GM21447 (cell line): Measurements from ENCODE around the gene ACP4.
"Not testable (repeated sequence)": the region's sequence is repeated elsewhere in the genome, so short reads cannot be mapped to it uniquely, and the experiment has no call there.

ENCODE experiments used
- ATAC-seq: cut with Tn5 transposase; IDR thresholded peaks from one replicate; pipeline ENCODE4 v1.9.1; 2021; ENCODE audit not compliant: unreplicated experiment

ACP4 gene

GRCh38 chr19:50773454-50773853 is 16.8 kb upstream of the ACP4 start:
- ATAC-seq = not testable (repeated sequence)

GRCh38 chr19:50776131-50776530 is 14.1 kb upstream of the ACP4 start:
- no peak for ATAC-seq

GRCh38 chr19:50777261-50777660 is 13.0 kb upstream of the ACP4 start:
- ATAC-seq = no peak

- ATAC-seq = no peak
These were observed 12.3 kb upstream of the ACP4 start for GRCh38 chr19:50777830-50778303.

- ATAC-seq = no peak
These were observed 11.2 kb upstream of the ACP4 start for GRCh38 chr19:50778906-50779430.

- no peak for ATAC-seq
These were observed 10.4 kb upstream of the ACP4 start for GRCh38 chr19:50779504-50780457.

- ATAC-seq = no peak
These were observed 9.3 kb upstream of the ACP4 start for GRCh38 chr19:50780753-50781435.

GRCh38 chr19:50783848-50784152 is 6.4 kb upstream of the ACP4 start:
- not testable (repeated sequence) for ATAC-seq

GRCh38 chr19:50784710-50785109 is 5.5 kb upstream of the ACP4 start:
- ATAC-seq = no peak

- no peak for ATAC-seq
These were observed 4.9 kb upstream of the ACP4 start for GRCh38 chr19:50785329-50785728.

- ATAC-seq = no peak
These were observed 780 bp downstream of the ACP4 start for GRCh38 chr19:50790922-50791467.

- ATAC-seq = no peak
These were observed 1.5 kb downstream of the ACP4 start for GRCh38 chr19:50791594-50792271.

- no peak for ATAC-seq
These were observed 2.3 kb downstream of the ACP4 start for GRCh38 chr19:50792272-50793250.

GRCh38 chr19:50793558-50794065 is 3.4 kb downstream of the ACP4 start:
- ATAC-seq = no peak

- ATAC-seq = no peak
These were observed 4.1 kb downstream of the ACP4 start for GRCh38 chr19:50794074-50794875.

GRCh38 chr19:50794876-50795663 is 4.9 kb downstream of the ACP4 start:
- no peak for ATAC-seq

GRCh38 chr19:50795664-50796073 is 5.5 kb downstream of the ACP4 start:
- ATAC-seq = no peak

GRCh38 chr19:50796128-50796633 is 6.0 kb downstream of the ACP4 start:
- no peak for ATAC-seq
